ENCODE data around the gene IL17B.

Gene IL17B

GRCh38 chr5:149414405-149415065 lies 35.4 kb upstream of the IL17B start:
- no peak for DNase-seq

DNA sequence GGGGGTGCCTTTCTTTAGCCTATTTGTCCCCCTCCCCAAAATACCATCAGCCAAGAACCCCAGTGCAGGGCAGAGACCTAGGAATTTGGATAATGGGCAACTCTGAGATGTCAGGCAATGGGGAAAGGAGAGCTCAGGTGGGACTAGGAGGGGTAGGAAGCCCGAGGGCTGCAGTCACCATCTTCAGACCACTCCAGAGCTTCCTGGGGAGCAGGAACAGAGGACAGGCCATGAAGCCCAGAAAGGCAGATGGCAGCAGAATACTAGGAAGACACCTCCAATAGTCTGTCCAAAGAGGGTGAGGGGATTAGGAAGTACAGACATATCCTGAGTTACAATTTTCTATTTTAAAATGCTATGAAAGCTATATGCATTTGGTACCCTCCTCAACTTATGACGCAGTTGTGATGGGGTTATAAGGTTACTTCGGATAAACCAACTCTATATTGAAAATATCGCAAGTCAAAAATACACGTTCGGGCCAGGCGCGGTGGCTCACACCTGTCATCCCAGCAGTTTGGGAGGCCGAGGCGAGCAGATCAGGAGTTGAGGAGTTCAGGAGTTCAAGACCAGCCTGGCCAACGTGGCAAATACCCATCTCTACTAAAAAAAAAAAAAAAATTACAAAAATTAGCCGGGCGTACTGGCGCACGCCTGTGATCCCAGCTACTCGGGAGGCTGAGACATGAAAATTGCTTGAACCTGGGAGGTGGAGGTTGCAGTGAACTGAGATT lies 34.6 kb upstream of the IL17B start:
- DNase-seq = no peak

DNA sequence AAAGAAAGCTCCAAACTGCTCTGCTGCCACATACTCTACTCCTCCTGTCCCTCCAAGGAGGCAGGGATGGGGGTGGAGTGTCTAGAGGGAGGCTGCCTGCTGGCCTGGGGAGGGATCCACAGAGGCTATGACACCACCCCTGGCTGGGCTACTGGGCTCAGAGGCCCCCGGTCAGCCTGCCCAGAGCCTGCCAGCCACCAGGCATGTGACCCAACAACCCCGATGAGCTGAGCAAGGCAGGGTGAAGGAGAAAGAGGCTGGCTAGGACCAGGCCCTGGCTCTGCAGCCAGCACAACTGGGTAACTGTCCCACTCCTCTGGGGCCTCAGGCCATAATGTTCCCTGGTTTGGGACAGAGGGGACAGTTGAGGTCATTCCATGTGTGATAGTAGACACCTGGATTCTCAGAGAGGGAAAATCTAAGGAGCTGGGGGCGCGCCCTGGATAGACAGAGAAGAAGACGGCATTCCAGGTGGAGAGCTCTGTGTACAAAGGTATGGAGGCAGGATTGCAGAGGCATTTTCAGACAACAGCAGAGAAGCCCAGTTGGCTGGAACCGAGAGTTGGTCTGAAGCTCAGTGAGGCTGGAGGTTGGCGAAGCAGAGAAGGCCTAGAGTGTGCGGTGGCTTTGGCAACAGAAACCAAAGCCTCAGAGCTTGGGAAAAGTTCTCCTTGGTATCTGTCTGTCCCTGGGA lies 33.8 kb upstream of the IL17B start:
- DNase-seq = no peak

GRCh38 chr5:149411738-149412519 lies 32.8 kb upstream of the IL17B start:
- DNase-seq = no peak

DNA sequence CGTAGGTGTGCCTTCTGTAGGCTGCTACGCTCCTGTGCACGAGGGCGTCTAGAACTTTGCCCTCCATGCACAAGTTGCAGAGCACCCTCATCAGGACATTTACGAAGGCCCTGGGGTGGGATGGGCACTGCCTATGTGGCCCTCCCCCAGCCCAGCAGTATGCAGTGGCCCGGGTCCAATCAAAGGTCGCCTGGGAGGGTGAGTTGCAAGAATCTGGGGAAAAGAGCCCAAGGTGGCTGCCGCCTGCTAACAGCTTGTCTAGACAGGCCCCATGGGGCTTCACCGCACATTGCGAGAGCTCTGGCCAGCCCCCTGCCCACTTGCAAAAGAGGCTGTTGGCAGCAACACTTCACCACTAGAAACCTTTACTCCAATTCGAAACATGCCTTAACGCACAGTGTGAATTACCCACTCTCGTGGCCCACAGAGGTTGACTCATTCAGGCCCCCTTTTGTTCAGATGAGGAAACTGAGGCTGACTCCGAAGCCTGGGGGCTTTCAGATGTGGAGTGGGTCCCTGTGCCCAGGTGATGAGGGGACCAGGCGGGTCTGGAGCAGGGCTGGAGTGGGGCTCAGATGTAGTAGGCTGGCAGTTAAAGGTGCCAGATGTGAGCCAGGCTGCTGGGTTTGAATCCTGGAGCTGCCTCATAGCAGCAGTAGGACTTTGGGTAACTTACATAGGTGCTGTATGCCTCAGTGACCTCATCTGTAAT lies 31.8 kb upstream of the IL17B start:
- DNase-seq = no peak

- DNase-seq = no peak
Measured at GRCh38 chr5:149410071-149410470, 31.0 kb upstream of the IL17B start.

DNA sequence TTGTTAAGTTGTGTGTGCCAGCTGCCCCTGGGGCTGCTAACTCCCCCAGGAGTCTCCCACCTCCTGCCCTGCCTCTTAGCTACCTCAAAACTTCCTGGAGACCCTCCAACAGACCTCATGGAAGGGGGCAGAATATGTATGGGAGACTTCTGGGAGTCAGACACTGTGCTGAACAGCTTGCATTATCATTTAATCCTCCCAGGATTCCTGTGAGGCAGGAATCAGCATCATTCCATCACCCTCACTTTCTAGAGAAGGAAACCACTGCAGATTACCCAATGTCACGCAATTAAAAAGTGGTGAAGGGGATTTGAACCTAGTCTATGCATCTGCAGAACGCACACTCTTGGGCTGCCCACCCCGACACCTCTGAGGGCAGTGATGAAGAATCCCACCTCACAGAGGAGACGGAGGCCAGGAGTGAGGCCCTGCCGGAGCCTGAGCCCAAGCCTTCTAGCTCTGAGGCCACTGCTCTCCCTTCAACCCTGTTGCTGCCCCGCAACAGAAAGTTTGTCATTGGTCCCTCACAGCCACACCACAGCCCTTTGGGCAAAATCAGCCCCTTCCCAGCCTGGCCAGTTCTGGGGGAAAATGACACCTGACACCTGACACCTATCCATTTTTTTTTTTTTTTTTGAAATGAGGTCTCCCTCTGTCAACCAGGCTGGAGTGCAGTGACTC lies 30.3 kb upstream of the IL17B start:
- DNase-seq = no peak

GRCh38 chr5:149408252-149409099 lies 29.4 kb upstream of the IL17B start:
- DNase-seq = no peak

DNA sequence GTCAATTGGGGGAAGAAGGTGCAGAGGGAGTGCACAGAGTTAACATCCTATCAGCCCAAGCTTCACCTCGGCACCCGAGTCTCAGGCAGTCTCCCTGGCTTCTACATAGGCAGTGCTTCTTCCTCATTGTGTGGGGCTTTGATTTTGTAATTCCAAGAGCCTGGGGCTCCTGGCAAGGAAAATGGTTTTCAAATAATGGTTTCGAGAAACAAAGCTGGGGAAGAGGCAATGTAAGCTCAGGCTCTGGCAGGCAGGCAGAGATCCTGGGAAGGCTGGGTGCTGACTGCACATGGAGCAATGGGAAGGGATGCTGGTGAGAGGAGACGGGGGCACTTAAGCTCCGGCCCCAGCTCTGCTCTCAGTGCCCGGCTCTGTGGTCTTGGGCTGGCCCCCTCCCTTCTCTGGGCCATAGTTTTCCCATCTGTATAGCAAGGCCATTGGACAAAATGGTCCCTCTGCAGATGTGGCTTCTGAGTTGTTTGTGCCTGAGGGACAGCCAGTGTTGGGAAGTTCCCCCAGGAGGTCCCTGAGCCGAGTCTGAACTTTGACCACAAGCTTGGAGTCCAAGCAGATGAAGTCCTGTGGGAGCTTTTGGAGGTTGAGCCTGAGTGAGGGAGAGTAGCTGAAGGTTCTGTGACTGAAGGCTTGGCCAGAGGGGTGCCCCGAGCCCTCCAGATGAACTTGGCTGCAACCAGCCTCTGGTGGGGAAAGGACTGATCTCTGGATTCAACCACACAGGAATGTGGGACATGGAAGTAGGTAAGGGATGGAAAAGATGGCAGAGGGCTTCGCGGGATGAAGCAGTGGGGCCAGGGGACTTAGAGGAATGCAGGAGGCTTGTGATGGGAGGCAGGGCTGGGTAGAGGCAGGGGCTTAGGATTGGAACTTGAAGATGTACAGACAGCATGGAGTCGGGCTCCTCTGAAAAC lies 28.5 kb upstream of the IL17B start:
- DNase-seq = no peak

GRCh38 chr5:149406979-149407306 lies 27.9 kb upstream of the IL17B start:
- DNase-seq = no peak

- no peak for DNase-seq
Measured at GRCh38 chr5:149406203-149406978, 27.3 kb upstream of the IL17B start.

DNA sequence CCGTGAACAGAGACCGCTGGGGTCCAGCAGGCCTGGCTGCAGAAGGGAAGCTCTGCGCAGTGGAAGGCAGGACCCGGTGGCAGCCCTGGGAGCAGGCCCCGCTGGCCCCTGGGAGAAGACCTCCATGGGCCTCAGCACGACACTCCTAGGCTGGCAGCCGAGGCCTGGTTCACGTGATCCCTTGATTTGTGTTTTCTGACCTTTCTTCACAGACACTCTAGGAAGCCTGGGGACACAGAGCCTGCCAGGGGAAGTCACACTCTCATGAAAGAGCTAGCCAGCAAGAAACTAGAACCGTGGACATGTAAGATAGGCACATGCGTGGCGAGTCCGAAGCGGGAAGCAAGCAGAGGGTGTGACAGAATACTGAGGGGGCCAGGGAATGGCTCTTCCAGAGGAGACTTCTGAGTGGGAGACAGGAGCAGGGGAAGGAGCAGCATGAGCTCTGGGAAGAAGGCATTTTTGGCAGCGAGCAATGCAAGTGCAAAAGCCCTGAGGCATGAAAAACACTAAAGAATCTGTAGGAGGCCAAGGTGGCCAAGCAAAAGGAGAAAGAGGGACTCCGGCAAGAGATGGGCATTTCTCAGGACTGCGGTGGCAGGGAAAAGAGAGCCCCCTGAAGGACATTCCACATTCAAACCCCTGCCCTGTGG lies 26.6 kb upstream of the IL17B start:
- no peak for DNase-seq

DNA sequence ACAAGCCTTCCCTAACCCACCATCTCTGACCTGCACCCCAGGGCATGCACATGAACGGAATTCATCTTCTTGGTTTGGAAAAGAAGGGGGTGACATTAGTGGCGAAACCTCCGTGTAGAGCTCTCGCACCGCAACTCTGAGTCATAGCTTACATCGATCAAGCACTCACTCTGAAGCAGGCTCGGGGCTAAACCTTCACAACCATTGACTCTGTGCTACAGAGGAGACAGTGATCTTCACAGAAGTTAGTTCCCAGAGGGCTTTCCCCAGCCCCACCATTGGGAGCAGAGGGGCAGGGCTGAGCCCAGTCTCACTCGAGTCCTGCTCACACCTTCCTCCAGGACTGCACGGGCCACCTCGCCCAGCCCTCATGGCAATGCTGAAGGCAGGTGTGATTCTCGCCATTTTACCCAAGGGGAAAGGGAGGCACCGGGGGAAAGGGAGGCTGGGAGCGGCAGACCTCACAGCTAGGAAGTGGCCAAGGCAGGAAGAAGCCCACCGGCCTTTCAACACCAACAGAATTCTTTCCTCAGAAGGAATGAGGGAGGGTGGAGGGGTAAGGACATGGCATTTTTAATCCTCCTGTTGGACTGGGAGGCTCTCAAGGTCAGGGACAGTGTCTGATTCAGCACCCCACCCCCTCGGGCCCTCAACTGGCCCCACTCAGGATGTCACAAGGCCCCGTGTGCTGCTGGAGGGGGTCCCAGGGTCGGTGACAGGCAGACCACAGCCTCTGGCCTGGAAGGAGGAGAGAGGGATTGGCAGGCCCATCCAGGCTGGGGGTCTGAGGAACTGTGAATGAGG lies 25.9 kb upstream of the IL17B start:
- DNase-seq = no peak

DNA sequence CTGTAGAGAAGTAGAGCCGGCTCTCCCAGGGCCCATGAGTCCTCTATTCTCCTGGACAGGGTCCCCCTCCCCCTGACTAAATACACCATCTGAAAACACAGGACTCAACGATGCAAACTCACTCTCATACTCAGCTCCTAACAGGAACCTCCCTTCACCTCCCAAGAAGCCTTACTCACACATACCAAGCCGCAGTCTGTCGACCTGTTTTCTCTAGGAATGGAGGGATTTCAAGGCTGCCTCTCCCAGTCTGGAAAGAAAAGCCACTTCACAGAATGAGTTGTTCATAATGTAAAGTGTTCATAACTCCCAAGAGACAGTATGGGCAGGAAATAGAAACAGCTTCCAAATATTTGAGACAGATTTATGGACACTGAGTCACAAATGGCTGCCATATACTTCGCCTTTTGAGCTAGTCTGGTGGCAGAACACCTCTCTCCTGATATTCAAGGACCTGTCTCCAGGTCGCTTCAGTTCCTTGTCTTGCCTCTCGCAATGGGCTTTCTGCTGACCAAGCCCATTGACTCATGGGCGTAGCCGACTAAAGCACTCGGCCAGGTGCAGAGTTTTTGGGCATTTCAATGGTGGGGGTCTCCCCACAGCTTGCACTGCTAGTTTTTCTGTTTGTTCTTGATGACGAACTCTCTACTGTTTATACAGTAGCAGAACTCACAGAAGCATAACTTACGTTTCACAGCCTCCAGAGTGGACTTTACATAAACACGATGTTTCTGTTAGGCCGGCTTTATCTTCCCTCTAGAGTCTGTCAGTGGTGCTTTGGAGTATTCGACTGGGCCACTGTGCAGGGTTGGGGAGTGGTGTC lies 25.0 kb upstream of the IL17B start:
- DNase-seq = no peak

DNA sequence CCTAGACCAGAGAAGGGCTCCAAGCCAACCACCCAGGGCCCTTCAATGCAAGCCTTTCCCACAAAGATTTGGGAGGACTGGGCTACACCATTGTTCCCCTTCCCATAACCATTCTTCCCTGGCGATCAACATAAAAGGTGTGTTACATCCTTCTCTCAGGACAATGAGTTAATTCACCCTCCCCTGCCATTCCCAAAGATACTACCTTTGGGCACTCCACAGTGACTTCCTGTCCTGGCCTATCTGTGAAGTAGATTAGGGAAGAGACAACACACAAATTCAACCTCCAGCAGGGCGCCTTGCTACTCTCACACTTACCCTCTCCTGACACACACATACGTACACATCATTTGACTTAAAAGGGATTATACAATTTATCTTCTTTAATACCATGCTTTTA lies 23.2 kb upstream of the IL17B start:
- DNase-seq = no peak

DNA sequence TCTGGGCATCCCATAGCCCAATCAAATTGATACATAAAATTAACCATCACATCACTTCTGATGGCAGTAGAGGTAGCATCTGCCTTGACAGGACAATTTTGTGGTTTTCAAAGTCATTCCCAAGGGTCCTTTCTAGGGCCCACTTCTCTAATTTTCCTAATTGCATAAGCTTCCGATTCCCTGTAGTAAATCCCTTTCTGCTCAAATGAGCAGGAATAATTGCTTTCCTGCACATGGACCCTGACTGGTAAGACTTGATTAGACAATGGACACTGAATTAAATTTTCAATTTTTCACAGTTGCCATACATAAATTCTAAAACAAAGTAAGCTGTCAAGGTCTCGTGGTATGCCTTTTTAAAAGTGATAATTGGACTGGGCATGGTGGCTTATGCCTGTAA lies 22.0 kb upstream of the IL17B start:
- no peak for DNase-seq

DNA sequence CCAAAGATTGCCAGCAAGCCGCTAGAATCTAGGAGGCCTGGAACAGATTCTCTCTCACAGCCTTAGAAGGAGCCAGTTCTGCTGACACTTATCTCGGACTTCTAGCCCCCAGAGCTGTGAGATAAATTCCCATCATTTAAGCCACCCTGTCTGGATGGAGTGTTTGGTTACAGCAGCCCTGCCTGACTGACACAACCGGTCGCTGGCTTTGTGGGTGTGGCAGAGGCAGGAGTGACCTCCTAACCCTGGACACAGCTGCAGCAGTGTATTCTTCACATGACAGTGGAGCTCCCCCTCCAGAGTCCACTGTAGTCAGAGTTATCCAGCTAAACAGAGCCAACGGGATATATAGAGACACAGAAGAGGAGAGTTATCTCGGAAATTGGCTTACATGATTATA lies 21.2 kb upstream of the IL17B start:
- no peak for DNase-seq
